ENCODE data around the gene ACBD4.

The ACBD4 gene

DNA sequence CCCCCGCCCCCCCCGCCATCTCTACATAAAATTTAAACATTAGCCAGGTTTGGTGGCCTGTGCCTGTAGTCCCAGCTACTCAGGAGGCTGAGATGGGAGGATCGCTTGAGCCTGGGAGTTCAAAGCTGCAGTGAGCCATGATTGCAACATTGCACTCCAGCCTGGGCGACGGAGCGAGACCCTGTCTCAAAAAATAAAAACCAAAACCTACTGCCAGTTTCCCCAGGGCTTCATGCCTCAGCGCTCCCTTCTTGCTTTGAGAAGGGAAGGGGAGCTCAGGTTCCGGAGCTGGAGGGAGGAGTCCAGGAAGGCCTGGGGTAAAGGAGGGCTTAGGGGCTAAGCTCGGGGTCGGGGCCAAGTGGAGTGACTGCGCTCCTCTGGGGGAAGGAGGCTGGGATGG, 23.6 kb upstream of the ACBD4 start:
- peaks cover 13% of the 10 kb centered on the region for H3K36me3 ChIP-seq (ENCODE audit: control insufficient read depth, insufficient read depth, low read length)
- no peaks in the 10 kb centered on the region for H3K27me3 ChIP-seq (ENCODE audit: control insufficient read depth, insufficient read depth, low read length, poor library complexity, severe bottlenecking)
- H3K4me1 ChIP-seq (ENCODE audit: control insufficient read depth, insufficient read depth, low read length), result no peaks in the 10 kb centered on the region
- H3K27ac ChIP-seq (ENCODE audit: insufficient read depth, low read depth, low read length, poor library complexity, severe bottlenecking), result no peak overlapping the region
- no peak overlapping the region for H3K4me3 ChIP-seq (ENCODE audit: insufficient read depth, low read depth, low read length)
- WGBS, 2 experiments, result 85 to 86% methylated on average over 11 of the region's 11 CpGs
- no peaks in the 10 kb centered on the region for H3K9me3 ChIP-seq (ENCODE audit: control insufficient read depth, low read length)

DNA sequence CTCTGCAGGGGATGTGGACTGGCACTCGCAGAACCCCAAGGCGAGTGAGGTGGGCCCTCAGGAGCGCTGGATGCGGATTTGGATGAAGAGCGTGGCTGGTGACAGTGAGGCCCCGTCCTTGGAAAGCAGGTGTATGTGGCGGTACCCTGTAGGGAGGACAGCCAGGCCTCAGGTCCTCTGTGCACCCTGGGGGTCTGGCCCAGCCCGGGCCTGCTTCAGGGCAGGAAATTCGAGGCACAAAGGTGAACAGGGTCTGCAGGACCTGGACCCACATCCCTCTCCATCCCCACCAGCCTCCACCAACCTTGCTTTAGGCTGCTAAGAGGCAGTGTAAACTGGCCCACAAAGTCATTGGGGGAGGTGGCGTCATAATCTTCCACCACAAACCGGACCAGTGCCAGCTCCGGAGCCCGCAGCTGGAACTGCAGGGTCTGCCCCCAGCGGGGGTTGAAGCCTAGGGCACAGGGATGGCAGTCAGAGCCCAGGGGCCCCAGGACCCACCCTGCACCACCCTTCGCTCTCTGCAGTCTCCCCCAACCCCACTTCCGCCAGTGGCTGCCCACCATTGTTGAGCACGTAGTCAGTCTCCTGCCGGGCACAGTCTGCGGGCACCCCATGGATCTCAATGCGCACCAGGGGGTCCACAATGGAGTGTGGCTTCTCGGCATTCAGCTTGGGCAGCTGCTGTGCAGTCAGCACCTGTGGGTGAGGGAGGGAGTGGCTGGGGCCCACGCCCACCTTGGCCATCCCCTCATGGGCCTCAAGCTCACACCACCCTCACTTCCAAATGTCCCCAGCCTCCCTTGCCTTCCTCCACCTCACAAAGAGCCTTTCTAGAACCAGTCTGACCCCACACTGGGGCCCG, 22.7 kb upstream of the ACBD4 start:
- 90 to 91% methylated on average over 23 of the region's 23 CpGs for WGBS, 2 experiments
- H3K27me3 ChIP-seq (ENCODE audit: control insufficient read depth, insufficient read depth, low read length, poor library complexity, severe bottlenecking), result no peaks in the 10 kb centered on the region
- no peaks in the 10 kb centered on the region for H3K4me1 ChIP-seq (ENCODE audit: control insufficient read depth, insufficient read depth, low read length)
- H3K9me3 ChIP-seq (ENCODE audit: control insufficient read depth, low read length), result no peaks in the 10 kb centered on the region
- H3K4me3 ChIP-seq (ENCODE audit: insufficient read depth, low read depth, low read length), result no peak overlapping the region
- H3K27ac ChIP-seq (ENCODE audit: insufficient read depth, low read depth, low read length, poor library complexity, severe bottlenecking), result no peak overlapping the region
- H3K36me3 ChIP-seq (ENCODE audit: control insufficient read depth, insufficient read depth, low read length), result peaks cover 8% of the 10 kb centered on the region

DNA sequence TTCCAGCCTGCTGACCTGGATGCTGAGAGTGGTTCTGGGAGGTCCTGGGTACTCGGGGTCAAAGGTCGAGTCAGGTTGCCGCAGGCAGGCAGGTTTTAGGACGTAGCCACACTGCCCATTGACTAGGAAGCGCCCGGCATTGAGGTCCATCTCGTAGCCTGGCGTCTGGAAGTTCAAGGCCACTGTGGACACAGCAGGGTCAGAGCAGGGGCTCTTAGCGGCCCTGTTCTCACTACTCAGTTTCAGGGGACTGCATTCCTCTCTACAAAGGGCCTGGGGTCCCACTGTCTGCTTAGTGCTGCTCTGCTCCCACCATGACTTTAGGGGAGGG, 22.1 kb upstream of the ACBD4 start:
- WGBS, 2 experiments, result 90 to 93% methylated on average over 9 of the region's 9 CpGs
- H3K4me1 ChIP-seq (ENCODE audit: control insufficient read depth, insufficient read depth, low read length), result no peaks in the 10 kb centered on the region
- no peaks in the 10 kb centered on the region for H3K27me3 ChIP-seq (ENCODE audit: control insufficient read depth, insufficient read depth, low read length, poor library complexity, severe bottlenecking)
- no peak overlapping the region for H3K27ac ChIP-seq (ENCODE audit: insufficient read depth, low read depth, low read length, poor library complexity, severe bottlenecking)
- no peak overlapping the region for H3K4me3 ChIP-seq (ENCODE audit: insufficient read depth, low read depth, low read length)
- H3K9me3 ChIP-seq (ENCODE audit: control insufficient read depth, low read length), result no peaks in the 10 kb centered on the region
- H3K36me3 ChIP-seq (ENCODE audit: control insufficient read depth, insufficient read depth, low read length), result peaks cover 2% of the 10 kb centered on the region

DNA sequence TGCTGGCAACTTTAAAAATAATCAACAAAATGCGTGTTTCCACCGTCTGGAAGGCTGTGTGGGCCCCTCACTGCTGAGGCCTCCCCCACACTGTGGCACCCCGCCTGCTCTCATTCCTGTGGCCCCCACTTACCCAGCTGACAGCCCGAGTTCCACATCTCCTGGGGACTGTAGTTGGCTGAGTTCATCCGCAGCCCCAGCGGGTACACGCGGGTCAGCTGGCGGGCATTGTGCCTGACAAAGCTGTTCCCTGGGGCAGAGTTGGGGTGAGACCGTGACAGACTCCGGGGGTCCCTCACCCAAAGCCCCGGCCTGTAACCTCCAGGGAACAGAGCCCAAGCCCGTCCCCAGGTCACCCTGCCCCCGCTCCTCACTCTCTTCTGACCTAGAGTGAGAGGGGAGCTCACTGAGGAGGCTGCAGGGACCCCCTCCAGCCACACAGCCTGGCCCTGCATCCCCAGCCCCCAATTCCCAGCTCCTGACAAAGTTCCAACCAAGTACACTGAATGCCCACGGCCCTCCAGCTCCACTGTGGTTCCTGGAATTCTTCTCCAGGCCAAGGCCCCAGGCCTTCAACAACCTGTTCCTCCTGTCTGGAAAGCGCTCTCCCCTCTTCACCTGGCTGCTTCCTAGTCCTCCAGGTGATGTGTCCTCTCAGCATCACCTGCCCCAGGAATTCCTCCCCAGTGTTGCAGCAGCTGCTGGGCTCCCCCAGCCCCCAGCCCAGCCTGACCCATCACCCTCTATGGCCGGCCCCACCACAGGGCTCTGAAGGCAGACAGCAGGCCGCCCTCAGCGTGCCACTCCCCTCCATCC, 21.2 kb upstream of the ACBD4 start:
- Histone ChIP-seq H3K9me3 (ENCODE audit: control insufficient read depth, low read length) (no peaks in the 10 kb centered on the region), H3K4me1 (ENCODE audit: control insufficient read depth, insufficient read depth, low read length) (no peaks in the 10 kb centered on the region), H3K27ac (ENCODE audit: insufficient read depth, low read depth, low read length, poor library complexity, severe bottlenecking) (no peak overlapping the region), H3K4me3 (ENCODE audit: insufficient read depth, low read depth, low read length) (no peak overlapping the region), H3K36me3 (ENCODE audit: control insufficient read depth, insufficient read depth, low read length) (no peaks in the 10 kb centered on the region), H3K27me3 (ENCODE audit: control insufficient read depth, insufficient read depth, low read length, poor library complexity, severe bottlenecking) (no peaks in the 10 kb centered on the region)
- WGBS, 2 experiments, result 89% methylated on average over 19 of the region's 19 CpGs

- no peak overlapping the region for H3K27ac ChIP-seq (ENCODE audit: insufficient read depth, low read depth, low read length, poor library complexity, severe bottlenecking)
- H3K4me3 ChIP-seq (ENCODE audit: insufficient read depth, low read depth, low read length), result no peak overlapping the region
- 88 to 90% methylated on average over 26 of the region's 26 CpGs for WGBS, 2 experiments
Observed at GRCh38 chr17:45115015-45115625, 20.4 kb upstream of the ACBD4 start.

GRCh38 chr17:45115871-45116270, 19.6 kb upstream of the ACBD4 start:
- Histone ChIP-seq H3K9me3 (ENCODE audit: control insufficient read depth, low read length) (no peaks in the 10 kb centered on the region), H3K27ac (ENCODE audit: insufficient read depth, low read depth, low read length, poor library complexity, severe bottlenecking) (no peak overlapping the region), H3K27me3 (ENCODE audit: control insufficient read depth, insufficient read depth, low read length, poor library complexity, severe bottlenecking) (no peaks in the 10 kb centered on the region), H3K4me3 (ENCODE audit: insufficient read depth, low read depth, low read length) (no peak overlapping the region), H3K36me3 (ENCODE audit: control insufficient read depth, insufficient read depth, low read length) (no peaks in the 10 kb centered on the region), H3K4me1 (ENCODE audit: control insufficient read depth, insufficient read depth, low read length) (no peaks in the 10 kb centered on the region)
- WGBS, 2 experiments, result 91 to 94% methylated on average over 10 to 11 of the region's 11 CpGs

More at GRCh38 chr17:45115015-45115625, 20.4 kb upstream of the ACBD4 start:
- H3K27me3 ChIP-seq (ENCODE audit: control insufficient read depth, insufficient read depth, low read length, poor library complexity, severe bottlenecking), result no peaks in the 10 kb centered on the region
- no peaks in the 10 kb centered on the region for H3K9me3 ChIP-seq (ENCODE audit: control insufficient read depth, low read length)
- no peaks in the 10 kb centered on the region for H3K4me1 ChIP-seq (ENCODE audit: control insufficient read depth, insufficient read depth, low read length)
- H3K36me3 ChIP-seq (ENCODE audit: control insufficient read depth, insufficient read depth, low read length), result no peaks in the 10 kb centered on the region

DNA sequence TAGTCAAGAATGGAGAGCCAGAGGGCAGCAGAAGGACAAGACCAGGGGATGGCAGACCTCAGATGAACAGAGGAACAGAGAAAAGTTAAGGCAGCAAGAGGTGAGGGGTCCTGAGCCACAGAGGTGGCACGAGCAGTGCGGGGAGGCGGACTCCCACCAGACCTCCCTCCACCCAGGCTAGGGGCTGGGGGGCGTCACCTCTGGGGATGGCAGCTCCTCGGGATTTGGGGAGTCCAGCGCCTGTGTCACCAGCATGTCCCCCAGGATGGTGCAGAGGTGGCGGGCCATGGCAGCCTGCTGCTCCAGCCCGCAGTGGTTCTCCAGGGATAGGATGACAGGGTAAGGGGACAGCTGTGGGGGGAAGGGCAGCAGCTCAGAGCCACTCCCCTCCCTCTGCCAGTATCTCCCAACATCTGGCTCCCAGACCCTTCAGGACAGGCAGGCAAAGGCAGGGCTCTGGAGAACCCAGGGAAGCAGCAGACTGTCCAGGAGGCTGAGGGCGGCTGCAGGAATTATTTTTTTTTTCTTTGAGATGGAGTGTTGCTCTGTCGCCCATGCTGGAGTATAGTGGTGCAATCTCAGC, 19.0 kb upstream of the ACBD4 start:
- no peak overlapping the region for H3K27ac ChIP-seq (ENCODE audit: insufficient read depth, low read depth, low read length, poor library complexity, severe bottlenecking)
- no peaks in the 10 kb centered on the region for H3K27me3 ChIP-seq (ENCODE audit: control insufficient read depth, insufficient read depth, low read length, poor library complexity, severe bottlenecking)
- 82 to 87% methylated on average over 10 of the region's 10 CpGs for WGBS, 2 experiments
- H3K4me1 ChIP-seq (ENCODE audit: control insufficient read depth, insufficient read depth, low read length), result no peaks in the 10 kb centered on the region
- no peak overlapping the region for H3K4me3 ChIP-seq (ENCODE audit: insufficient read depth, low read depth, low read length)
- H3K9me3 ChIP-seq (ENCODE audit: control insufficient read depth, low read length), result no peaks in the 10 kb centered on the region
- H3K36me3 ChIP-seq (ENCODE audit: control insufficient read depth, insufficient read depth, low read length), result no peaks in the 10 kb centered on the region

DNA sequence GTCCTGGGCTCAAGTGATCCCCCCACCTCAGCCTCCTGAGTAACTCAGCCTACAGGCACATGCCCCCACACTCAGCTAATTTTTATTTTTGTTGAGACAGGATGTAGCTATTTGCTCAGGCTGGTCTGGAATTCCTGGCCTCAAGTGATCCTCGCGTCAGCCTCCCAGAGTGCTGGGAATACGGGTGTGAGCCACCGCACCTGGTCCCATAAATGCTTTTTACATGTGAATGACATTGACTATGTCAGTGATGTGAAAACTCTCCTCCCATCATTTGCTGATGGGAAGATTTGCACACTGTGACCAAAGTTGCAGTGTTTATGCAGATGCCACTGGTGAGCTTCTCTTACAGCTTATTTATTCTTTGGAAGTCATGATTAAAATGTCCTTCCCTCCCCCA, 18.2 kb upstream of the ACBD4 start:
- WGBS, 2 experiments, result 94 to 95% methylated on average over 4 of the region's 4 CpGs
- Histone ChIP-seq H3K4me3 (ENCODE audit: insufficient read depth, low read depth, low read length) (no peak overlapping the region), H3K4me1 (ENCODE audit: control insufficient read depth, insufficient read depth, low read length) (no peaks in the 10 kb centered on the region), H3K9me3 (ENCODE audit: control insufficient read depth, low read length) (no peaks in the 10 kb centered on the region), H3K36me3 (ENCODE audit: control insufficient read depth, insufficient read depth, low read length) (no peaks in the 10 kb centered on the region), H3K27ac (ENCODE audit: insufficient read depth, low read depth, low read length, poor library complexity, severe bottlenecking) (no peak overlapping the region), H3K27me3 (ENCODE audit: control insufficient read depth, insufficient read depth, low read length, poor library complexity, severe bottlenecking) (no peaks in the 10 kb centered on the region)

DNA sequence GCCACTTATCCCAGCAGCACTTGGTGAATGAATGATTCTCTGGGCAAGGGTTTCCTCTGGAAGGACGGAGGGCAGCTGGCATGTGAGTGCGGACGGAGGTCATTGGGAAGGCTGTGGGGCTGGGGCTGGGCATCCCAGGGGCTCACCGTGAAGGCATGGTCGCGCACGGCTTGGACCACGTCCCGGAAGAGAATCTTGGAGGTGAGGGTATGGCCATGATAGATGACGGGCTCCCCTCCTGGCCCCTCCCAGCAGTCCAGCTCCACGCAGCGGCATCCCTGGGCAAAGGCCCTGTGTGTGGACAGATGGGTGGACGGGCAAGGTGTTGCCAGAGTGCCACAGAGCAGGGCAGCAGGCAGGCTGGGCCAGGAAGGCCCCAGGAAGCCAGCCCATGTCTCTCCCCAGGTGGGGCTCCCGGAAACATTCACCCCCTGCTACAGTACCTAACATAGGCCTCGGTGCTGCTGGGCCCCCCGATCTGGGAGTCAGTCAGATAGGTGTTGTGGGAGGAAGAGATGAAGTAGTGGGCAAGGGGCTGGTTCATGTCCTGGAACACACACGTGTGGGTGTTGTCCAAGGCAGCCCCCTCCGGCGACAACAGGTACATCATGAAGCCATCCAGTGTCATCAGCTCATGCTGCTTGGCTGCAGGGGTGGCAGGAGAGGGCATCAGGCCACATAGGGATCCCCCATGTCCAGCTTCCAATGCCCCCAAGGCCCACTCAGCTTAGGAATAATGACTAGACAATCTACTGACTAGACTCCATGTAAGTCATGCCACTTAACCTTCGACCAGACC, 17.4 kb upstream of the ACBD4 start:
- 97% methylated on average over 20 of the region's 20 CpGs for WGBS, 2 experiments
- H3K27me3 ChIP-seq (ENCODE audit: control insufficient read depth, insufficient read depth, low read length, poor library complexity, severe bottlenecking), result no peaks in the 10 kb centered on the region
- H3K4me1 ChIP-seq (ENCODE audit: control insufficient read depth, insufficient read depth, low read length), result no peaks in the 10 kb centered on the region

More for the DNA sequence above, 17.4 kb upstream of the ACBD4 start:
- Histone ChIP-seq H3K36me3 (ENCODE audit: control insufficient read depth, insufficient read depth, low read length) (no peaks in the 10 kb centered on the region), H3K4me3 (ENCODE audit: insufficient read depth, low read depth, low read length) (no peak overlapping the region), H3K27ac (ENCODE audit: insufficient read depth, low read depth, low read length, poor library complexity, severe bottlenecking) (no peak overlapping the region), H3K9me3 (ENCODE audit: control insufficient read depth, low read length) (no peaks in the 10 kb centered on the region)

All from ectodermal cell (in vitro differentiated cells).